H9 (cell line): ENCODE data around the gene PLEKHF1. TPM values are rescaled to one million over a fixed set of nuclear protein-coding genes. Genes with fewer than 3 reads are reported as not detected.

ENCODE experiments used
- DNase-seq: peaks from one replicate; pipeline ENCODE4 v3.0.0-alpha.2; 2017
- H2AFZ ChIP-seq: one replicate; pipeline ENCODE4 v1.6.1; 2013; ENCODE audit warnings: mild to moderate bottlenecking, low read length, control low read depth, moderate library complexity
- H2AK5ac ChIP-seq: 2 replicates; pipeline ENCODE4 v1.6.1; 2013; ENCODE audit warnings: low read length, control low read depth, mixed read lengths; ENCODE audit not compliant: insufficient read length
- H2BK120ac ChIP-seq: one replicate; pipeline ENCODE4 v1.6.1; 2013; ENCODE audit warnings: low read depth, mild to moderate bottlenecking, low read length, control low read depth, inconsistent platforms; ENCODE audit not compliant: poor library complexity, severe bottlenecking
- H2BK12ac ChIP-seq: 2 replicates; pipeline ENCODE4 v1.6.1; 2013; ENCODE audit warnings: low read length, control low read depth, mixed read lengths, low read depth; ENCODE audit not compliant: insufficient read length
- H2BK15ac ChIP-seq: 2 replicates; pipeline ENCODE4 v1.6.1; 2013; ENCODE audit warnings: low read depth, low read length, control low read depth
- H2BK20ac ChIP-seq: one replicate; pipeline ENCODE4 v1.6.1; 2013; ENCODE audit warnings: low read depth, mild to moderate bottlenecking, low read length, control low read depth, inconsistent platforms; ENCODE audit not compliant: poor library complexity, severe bottlenecking
- H2BK5ac ChIP-seq: 2 replicates; pipeline ENCODE4 v1.6.1; 2013; ENCODE audit warnings: low read length, control low read depth, mixed read lengths; ENCODE audit not compliant: insufficient read length
- H3K14ac ChIP-seq: 2 replicates; pipeline ENCODE4 v1.6.1; 2013; ENCODE audit warnings: low read length, control low read depth; ENCODE audit not compliant: insufficient read depth
- H3K18ac ChIP-seq: 2 replicates; pipeline ENCODE4 v1.6.1; 2013; ENCODE audit warnings: low read depth, mild to moderate bottlenecking, mixed read lengths, low read length, control low read depth; ENCODE audit not compliant: insufficient read length
- H3K23ac ChIP-seq: 2 replicates; pipeline ENCODE4 v1.6.1; 2013; ENCODE audit warnings: low read length, control low read depth, mixed read lengths, low read depth; ENCODE audit not compliant: insufficient read length
- H3K23me2 ChIP-seq: 2 replicates; pipeline ENCODE4 v1.6.1; 2013; ENCODE audit warnings: low read depth, mild to moderate bottlenecking, mixed read lengths, low read length, control low read depth; ENCODE audit not compliant: insufficient read length, poor library complexity, severe bottlenecking
- H3K27ac ChIP-seq: 2 replicates; pipeline ENCODE4 v1.5.1; 2013; ENCODE audit warnings: low read length, control low read depth, mixed read lengths, low read depth; ENCODE audit not compliant: insufficient read length
- H3K27me3 ChIP-seq: 2 replicates; pipeline ENCODE4 v1.6.1; 2013; ENCODE audit warnings: low read length, control low read depth, inconsistent platforms; ENCODE audit not compliant: insufficient read depth
- H3K4ac ChIP-seq: 2 replicates; pipeline ENCODE4 v1.6.1; 2013; ENCODE audit warnings: low read depth, mild to moderate bottlenecking, control low read depth, inconsistent platforms, low read length, moderate library complexity
- H3K4me1 ChIP-seq: 2 replicates; pipeline ENCODE4 v1.6.1; 2013; ENCODE audit warnings: low read length, control low read depth, inconsistent platforms; ENCODE audit not compliant: insufficient read depth
- H3K4me2 ChIP-seq: 2 replicates; pipeline ENCODE4 v1.6.1; 2013; ENCODE audit warnings: low read length, control low read depth, mixed read lengths; ENCODE audit not compliant: insufficient read length, insufficient read depth
- H3K56ac ChIP-seq: 2 replicates; pipeline ENCODE4 v1.6.1; 2013; ENCODE audit warnings: low read depth, mild to moderate bottlenecking, mixed read lengths, low read length, control low read depth; ENCODE audit not compliant: insufficient read length
- H3K79me1 ChIP-seq: 2 replicates; pipeline ENCODE4 v1.6.1; 2013; ENCODE audit warnings: low read depth, mild to moderate bottlenecking, moderate library complexity, low read length, control low read depth, inconsistent platforms; ENCODE audit not compliant: insufficient read depth, poor library complexity, severe bottlenecking
- H3K79me2 ChIP-seq: 2 replicates; pipeline ENCODE4 v1.6.1; 2013; ENCODE audit warnings: low read length, control low read depth, inconsistent platforms; ENCODE audit not compliant: insufficient read depth
- H3K9ac ChIP-seq: 2 replicates; pipeline ENCODE4 v1.6.1; 2013; ENCODE audit warnings: low read length, control low read depth, mixed read lengths; ENCODE audit not compliant: insufficient read length; ENCODE audit errors: extremely low read depth
- H3K9me3 ChIP-seq: one replicate; pipeline ENCODE4 v1.6.1; 2013; ENCODE audit warnings: low read depth, low read length, inconsistent platforms; ENCODE audit not compliant: control insufficient read depth
- H3T11ph ChIP-seq: one replicate; pipeline ENCODE4 v1.6.1; 2013; ENCODE audit warnings: mild to moderate bottlenecking, low read length, control low read depth, inconsistent platforms
- H4K20me1 ChIP-seq: one replicate; pipeline ENCODE4 v1.6.1; 2013; ENCODE audit not compliant: control insufficient read depth, insufficient read length, insufficient read depth
- H4K5ac ChIP-seq: 2 replicates; pipeline ENCODE4 v1.6.1; 2013; ENCODE audit warnings: low read depth, mild to moderate bottlenecking, mixed read lengths, low read length, control low read depth; ENCODE audit not compliant: insufficient read length
- H4K8ac ChIP-seq: replicated peaks from 2 replicates; pipeline ENCODE4 v1.6.1; 2013; ENCODE audit warnings: low read length, control low read depth, mixed read lengths, low read depth; ENCODE audit not compliant: insufficient read length
- H4K91ac ChIP-seq: 2 replicates; pipeline ENCODE4 v1.6.1; 2013; ENCODE audit warnings: low read depth, mild to moderate bottlenecking, moderate library complexity, mixed read lengths, low read length, control low read depth; ENCODE audit not compliant: insufficient read length
- H3K27ac Mint-ChIP-seq, 3 experiments: 2 replicates in 2 of 3; 3 replicates in 1 of 3; pipeline ENCODE4 v1.8.0; 2020 to 2021; ENCODE audit warnings: mixed read lengths in 3 of 3, mild to moderate bottlenecking in 1 of 3, moderate library complexity in 1 of 3
- H3K27me3 Mint-ChIP-seq: 2 replicates; pipeline ENCODE4 v1.8.0; 2021; ENCODE audit warnings: low read depth, mild to moderate bottlenecking, moderate library complexity, mixed read lengths
- H3K36me3 Mint-ChIP-seq, 3 experiments: 2 replicates in 2 of 3; 3 replicates in 1 of 3; pipeline ENCODE4 v1.8.0; 2020 to 2021; ENCODE audit warnings: low read depth in 3 of 3, mixed read lengths in 3 of 3; ENCODE audit not compliant: insufficient read depth in 1 of 3
- H3K4me1 Mint-ChIP-seq, 2 experiments: 2 replicates each; pipeline ENCODE4 v1.8.0; 2020; ENCODE audit warnings: mixed read lengths in 2 of 2
- H3K4me3 Mint-ChIP-seq, 2 experiments: 2 replicates in 1 of 2; 3 replicates in 1 of 2; pipeline ENCODE4 v1.8.0; 2020 to 2021; ENCODE audit warnings: mild to moderate bottlenecking in 2 of 2, mixed read lengths in 2 of 2, moderate library complexity in 1 of 2
- H3K9me3 Mint-ChIP-seq, 2 experiments: 2 replicates in 1 of 2; 3 replicates in 1 of 2; pipeline ENCODE4 v1.8.0; 2020; ENCODE audit warnings: mild to moderate bottlenecking in 2 of 2, mixed read lengths in 2 of 2, moderate library complexity in 1 of 2
- CTCF ChIP-seq: fragments of 200-600 bp; sonication (generic); conservative IDR thresholded peaks from 3 replicates; pipeline ENCODE4 v1.8.0; 2021; ENCODE audit warnings: antibody characterized with exemption, mild to moderate bottlenecking
- WGBS: extraction: QIAGEN DNeasy Blood & Tissue Kit; methylation state at CpG from one replicate; pipeline ENCODE4 v1.1.7; 2013; ENCODE audit warnings: missing lambda C conversion rate, low lambda C conversion rate, mixed read lengths; ENCODE audit not compliant: insufficient read length; ENCODE audit errors: extremely low coverage; 5-methylcytosine and 5-hydroxymethylcytosine counted together
- total RNA-seq: library from RNA; stranded (reverse); gene quantifications from 2 replicates; pipeline ENCODE4 v1.2.1, GENCODE V29; 2021

Gene PLEKHF1
- total RNA-seq, 1 experiment from 2014 or later: 4.9 TPM

GRCh38 chr19:29620931-29621351, 44.3 kb upstream of the PLEKHF1 start:
- no CpG with 5 or more reads among the region's 15 CpGs for WGBS
- H4K5ac ChIP-seq: no peak overlapping the region
- H4K91ac ChIP-seq: no peak overlapping the region
- no peak overlapping the region for H2BK15ac ChIP-seq
- no peaks in the 10 kb centered on the region for H3K4me1 ChIP-seq
- H4K8ac ChIP-seq: no peak overlapping the region
- H3K4me2 ChIP-seq: no peak overlapping the region
- H3K27ac Mint-ChIP-seq: no peak overlapping the region
- no peak overlapping the region for H3K18ac ChIP-seq
- H3T11ph ChIP-seq: no peak overlapping the region
- H3K4ac ChIP-seq: no peak overlapping the region
- DNase-seq: no peak
- H3K14ac ChIP-seq: no peak overlapping the region; the same call in 1 of the 2 replicates
- H3K79me2 ChIP-seq: no peaks in the 10 kb centered on the region
- no peak overlapping the region for H2AK5ac ChIP-seq
- H2BK12ac ChIP-seq: no peak overlapping the region
- H3K27me3 ChIP-seq: no peaks in the 10 kb centered on the region
- H2BK5ac ChIP-seq: no peak overlapping the region
- no peaks in the 10 kb centered on the region; the same call in 1 of the 2 replicates for H3K27me3 Mint-ChIP-seq
- H3K23me2 ChIP-seq: no peaks in the 10 kb centered on the region
- H3K36me3 Mint-ChIP-seq: peaks cover 0 to 5% (median 2%) of the 10 kb centered on the region in 3 experiments; a peak in 4 of 7 replicates
- peaks cover 12 to 13% of the 10 kb centered on the region in 2 experiments for H3K4me1 Mint-ChIP-seq
- no peak overlapping the region for H3K27ac ChIP-seq
- no peaks in the 10 kb centered on the region for H3K9me3 Mint-ChIP-seq
- no peak overlapping the region for H2AFZ ChIP-seq
- no peaks in the 10 kb centered on the region for H3K9me3 ChIP-seq
- H4K20me1 ChIP-seq: no peaks in the 10 kb centered on the region
- no peak overlapping the region for H3K9ac ChIP-seq
- TF ChIP-seq CTCF: no peak
- no peak overlapping the region for H2BK20ac ChIP-seq
- H3K4me3 Mint-ChIP-seq: no peak overlapping the region
- no peak overlapping the region for H2BK120ac ChIP-seq
- no peaks in the 10 kb centered on the region for H3K79me1 ChIP-seq
- no peak overlapping the region for H3K56ac ChIP-seq
- no peak overlapping the region for H3K23ac ChIP-seq
